ENCODE results near the gene USF2. TPM values are rescaled to one million over a fixed set of nuclear protein-coding genes. Genes with fewer than 3 reads are reported as not detected.

Gene USF2
- total and polyA plus RNA-seq, 10 of the 15 experiments (the other 5 are each of a cell fraction or from before 2014, with no cell fraction given), result 0.56 to 157 (median 65.5) TPM

GRCh38 chr19:35257113-35257461 is 11.7 kb upstream of the USF2 start (continued):
- TF ChIP-seq HSF1 (IDR thresholded peaks at IDR 0.05; ENCODE audit: low read depth, low read length), result no peak

GRCh38 chr19:35260694-35261304 is 8.0 kb upstream of the USF2 start:
- H3K36me3 ChIP-seq (ENCODE audit: control insufficient read depth in 2 of 2, insufficient read depth in 2 of 2, low read length in 1 of 2), result peaks cover 7 to 8% of the 10 kb centered on the region in 2 experiments; a peak in 3 of 4 replicates
- no peak for TF ChIP-seq HDGF (IDR thresholded peaks at IDR 0.05)
- no peak for TF ChIP-seq CHD4 (IDR thresholded peaks at IDR 0.05)
- TF ChIP-seq SMC3 (IDR thresholded peaks at IDR 0.05; ENCODE audit: borderline replicate concordance, low read length), result no peak
- no peak for TF ChIP-seq TBL1XR1 (IDR thresholded peaks at IDR 0.05; ENCODE audit: low read depth, low read length)
- no peak for TF ChIP-seq RBBP5 (conservative IDR thresholded peaks at IDR 0.05)
- H3K4me1 ChIP-seq (ENCODE audit: control insufficient read depth, insufficient read depth, low read length), result no peaks in the 10 kb centered on the region
- H3K27ac ChIP-seq (ENCODE audit: control insufficient read depth, insufficient read depth), result no peak overlapping the region
- ATAC-seq, result no peak
- no peak for DNase-seq (ENCODE audit: low read depth, low spot score)
- no peak overlapping the region for H3K9ac ChIP-seq (ENCODE audit: control insufficient read depth, insufficient read depth, low read length)
- intact Hi-C loops (cut with micrococcal nuclease; ENCODE audit: unreplicated experiment), result loop anchor here (10.0 kb wide), 1 partner anchor 234 kb away; the partner anchor contains the start of gene KRTDAP
- in situ Hi-C loops (cut with MboI), result no loop called here
- FAIRE-seq, result no peak
- H2AFZ ChIP-seq (ENCODE audit: control insufficient read depth, low read depth, low read length), result no peak overlapping the region
- WGBS (ENCODE audit: insufficient coverage, insufficient replicate concordance, low lambda C conversion rate, missing lambda C conversion rate), result 82% methylated on average over 10 of the region's 10 CpGs
- no peak overlapping the region for H3K4me3 ChIP-seq
- no TSS peak for BruUV-seq (replicated peaks)
- ChIA-PET CTCF (no interaction called here), SMC1A (ENCODE audit: uncharacterized antibody, unreplicated experiment) (no interaction called here), RAD21 (ENCODE audit: unreplicated experiment) (interaction anchor here (0.6 to 1.1 kb wide), 2 partner anchors 10 to 119 kb away, joined by 3 to 4 read pairs; no protein-coding TSS in a partner anchor), POLR2A (no interaction called here)
- H3K9me3 ChIP-seq (replicated peaks; ENCODE audit: control insufficient read depth, insufficient read depth, low read length), result no peaks in the 10 kb centered on the region
- H4K20me1 ChIP-seq (ENCODE audit: control insufficient read depth, insufficient read depth), result no peaks in the 10 kb centered on the region
- H3K79me2 ChIP-seq (ENCODE audit: control insufficient read depth, insufficient read depth, low read length), result no peaks in the 10 kb centered on the region; the same call in 1 of the 2 replicates
- H3K27me3 ChIP-seq (replicated peaks in 1 of 2; ENCODE audit: control insufficient read depth in 2 of 2, insufficient read depth in 2 of 2, low read length in 1 of 2), result no peaks in the 10 kb centered on the region
- H3K4me2 ChIP-seq (ENCODE audit: control insufficient read depth, insufficient read depth), result no peak overlapping the region
